ENCODE results near the gene NR5A1. TPM values are rescaled to one million over a fixed set of nuclear protein-coding genes. Genes with fewer than 3 reads are reported as not detected.

The NR5A1 gene
- polyA plus RNA-seq, 1 experiment: not detected

GRCh38 chr9:124518116-124518515 lies 10.9 kb upstream of the NR5A1 start:
- peaks cover 43% of the 10 kb centered on the region for H3K27me3 ChIP-seq (ENCODE audit: control insufficient read depth, insufficient read depth, low read length)
- ChIA-PET CTCF (interaction anchor here (1.1 kb wide), 1 partner anchor 19 kb away, joined by 3 read pairs; no protein-coding TSS in a partner anchor), POLR2A (no interaction called here)
- no peak overlapping the region for H3K4me3 ChIP-seq (ENCODE audit: low read depth, low read length)
- no peak for DNase-seq (ENCODE audit: low read depth, low spot score)
- TF ChIP-seq, protein P1, sequence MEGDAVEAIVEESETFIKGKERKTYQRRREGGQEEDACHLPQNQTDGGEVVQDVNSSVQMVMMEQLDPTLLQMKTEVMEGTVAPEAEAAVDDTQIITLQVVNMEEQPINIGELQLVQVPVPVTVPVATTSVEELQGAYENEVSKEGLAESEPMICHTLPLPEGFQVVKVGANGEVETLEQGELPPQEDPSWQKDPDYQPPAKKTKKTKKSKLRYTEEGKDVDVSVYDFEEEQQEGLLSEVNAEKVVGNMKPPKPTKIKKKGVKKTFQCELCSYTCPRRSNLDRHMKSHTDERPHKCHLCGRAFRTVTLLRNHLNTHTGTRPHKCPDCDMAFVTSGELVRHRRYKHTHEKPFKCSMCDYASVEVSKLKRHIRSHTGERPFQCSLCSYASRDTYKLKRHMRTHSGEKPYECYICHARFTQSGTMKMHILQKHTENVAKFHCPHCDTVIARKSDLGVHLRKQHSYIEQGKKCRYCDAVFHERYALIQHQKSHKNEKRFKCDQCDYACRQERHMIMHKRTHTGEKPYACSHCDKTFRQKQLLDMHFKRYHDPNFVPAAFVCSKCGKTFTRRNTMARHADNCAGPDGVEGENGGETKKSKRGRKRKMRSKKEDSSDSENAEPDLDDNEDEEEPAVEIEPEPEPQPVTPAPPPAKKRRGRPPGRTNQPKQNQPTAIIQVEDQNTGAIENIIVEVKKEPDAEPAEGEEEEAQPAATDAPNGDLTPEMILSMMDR (IDR thresholded peaks at IDR 0.05; ENCODE audit: low read depth, low read length): no peak
- no peaks in the 10 kb centered on the region; the same call in 1 of the 2 replicates for H3K9me3 ChIP-seq (ENCODE audit: control insufficient read depth, insufficient read depth, low read length)
- no peak overlapping the region for H3K27ac ChIP-seq (ENCODE audit: low read depth, low read length)

DNA sequence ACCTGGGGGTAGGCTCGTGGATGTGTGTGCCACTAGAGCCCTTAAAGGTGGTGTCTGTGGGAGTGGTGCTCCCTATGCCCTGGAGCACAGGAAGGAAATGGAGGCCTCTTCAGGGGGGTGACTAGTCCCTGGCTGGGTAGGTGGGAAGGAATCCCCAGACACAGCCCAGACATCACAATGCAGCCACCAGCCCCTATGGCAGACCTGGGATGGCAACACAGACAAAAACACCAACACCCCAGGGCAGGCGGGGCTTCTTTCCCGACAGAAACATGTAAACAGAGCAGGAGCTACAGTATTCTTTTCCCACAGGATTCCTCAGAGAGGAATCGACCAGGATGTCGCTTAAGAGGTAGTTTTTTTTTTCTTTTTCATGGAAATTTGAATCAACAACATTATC lies 10.4 kb upstream of the NR5A1 start:
- H3K4me3 ChIP-seq (ENCODE audit: low read depth, low read length): no peak overlapping the region
- TF ChIP-seq, protein P1 (IDR thresholded peaks at IDR 0.05; ENCODE audit: low read depth, low read length): no peak
- no peak overlapping the region for H3K27ac ChIP-seq (ENCODE audit: low read depth, low read length)
- POLR2A ChIA-PET: no interaction called here
- CTCF ChIA-PET: interaction anchor here (1.1 kb wide), 1 partner anchor 19 kb away, joined by 3 read pairs; no protein-coding TSS in a partner anchor
- H3K27me3 ChIP-seq (ENCODE audit: control insufficient read depth, insufficient read depth, low read length): peaks cover 47% of the 10 kb centered on the region
- no peaks in the 10 kb centered on the region; the same call in 1 of the 2 replicates for H3K9me3 ChIP-seq (ENCODE audit: control insufficient read depth, insufficient read depth, low read length)
- no peak for DNase-seq (ENCODE audit: low read depth, low spot score)

DNA sequence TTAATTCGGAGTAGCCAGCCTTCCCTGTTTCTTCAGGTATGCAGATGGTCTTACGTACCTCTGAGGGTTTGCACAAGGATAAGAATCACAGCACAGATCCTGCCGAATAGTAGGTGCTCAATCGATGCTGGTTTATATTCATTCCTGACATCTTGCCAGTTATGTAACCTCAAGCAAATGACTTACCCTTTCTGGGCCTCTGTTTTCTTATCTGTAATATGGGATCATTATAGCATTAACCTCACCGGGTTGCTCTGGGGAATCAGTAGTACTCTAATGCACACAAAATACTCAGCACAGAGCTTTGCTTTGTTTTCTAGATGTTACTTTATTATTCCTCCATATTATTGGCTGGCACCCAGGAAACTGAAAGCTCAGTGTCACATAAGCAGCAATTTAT lies 7.7 kb upstream of the NR5A1 start:
- CTCF ChIA-PET: interaction anchor here (2.9 kb wide), 1 partner anchor 22 kb away, joined by 11 read pairs; no protein-coding TSS in a partner anchor
- POLR2A ChIA-PET: interaction anchor here (0.6 kb wide), 1 partner anchor 123 kb away, joined by 4 read pairs; no protein-coding TSS in a partner anchor
- TF ChIP-seq, protein P1 (IDR thresholded peaks at IDR 0.05; ENCODE audit: low read depth, low read length): no peak

GRCh38 chr9:124514125-124514524 lies 6.9 kb upstream of the NR5A1 start:
- no peak for DNase-seq (ENCODE audit: low read depth, low spot score)
- ChIA-PET CTCF (interaction anchor here (2.9 kb wide), 1 partner anchor 23 kb away, joined by 11 read pairs; no protein-coding TSS in a partner anchor), POLR2A (interaction anchor here (0.6 kb wide), 1 partner anchor 76 kb away, joined by 4 read pairs; no protein-coding TSS in a partner anchor)
- H3K4me3 ChIP-seq (ENCODE audit: low read depth, low read length): no peak overlapping the region
- H3K27me3 ChIP-seq (ENCODE audit: control insufficient read depth, insufficient read depth, low read length): peaks cover 50% of the 10 kb centered on the region
- TF ChIP-seq, protein P1 (IDR thresholded peaks at IDR 0.05; ENCODE audit: low read depth, low read length): no peak
- H3K9me3 ChIP-seq (ENCODE audit: control insufficient read depth, insufficient read depth, low read length): no peaks in the 10 kb centered on the region
- H3K27ac ChIP-seq (ENCODE audit: low read depth, low read length): no peak overlapping the region

More for the DNA sequence above, 7.7 kb upstream of the NR5A1 start:
- no peak for DNase-seq (ENCODE audit: low read depth, low spot score)
- H3K27me3 ChIP-seq (ENCODE audit: control insufficient read depth, insufficient read depth, low read length): peaks cover 50% of the 10 kb centered on the region
- no peak overlapping the region for H3K27ac ChIP-seq (ENCODE audit: low read depth, low read length)
- H3K9me3 ChIP-seq (ENCODE audit: control insufficient read depth, insufficient read depth, low read length): no peaks in the 10 kb centered on the region; the same call in 1 of the 2 replicates
- no peak overlapping the region for H3K4me3 ChIP-seq (ENCODE audit: low read depth, low read length)

DNA sequence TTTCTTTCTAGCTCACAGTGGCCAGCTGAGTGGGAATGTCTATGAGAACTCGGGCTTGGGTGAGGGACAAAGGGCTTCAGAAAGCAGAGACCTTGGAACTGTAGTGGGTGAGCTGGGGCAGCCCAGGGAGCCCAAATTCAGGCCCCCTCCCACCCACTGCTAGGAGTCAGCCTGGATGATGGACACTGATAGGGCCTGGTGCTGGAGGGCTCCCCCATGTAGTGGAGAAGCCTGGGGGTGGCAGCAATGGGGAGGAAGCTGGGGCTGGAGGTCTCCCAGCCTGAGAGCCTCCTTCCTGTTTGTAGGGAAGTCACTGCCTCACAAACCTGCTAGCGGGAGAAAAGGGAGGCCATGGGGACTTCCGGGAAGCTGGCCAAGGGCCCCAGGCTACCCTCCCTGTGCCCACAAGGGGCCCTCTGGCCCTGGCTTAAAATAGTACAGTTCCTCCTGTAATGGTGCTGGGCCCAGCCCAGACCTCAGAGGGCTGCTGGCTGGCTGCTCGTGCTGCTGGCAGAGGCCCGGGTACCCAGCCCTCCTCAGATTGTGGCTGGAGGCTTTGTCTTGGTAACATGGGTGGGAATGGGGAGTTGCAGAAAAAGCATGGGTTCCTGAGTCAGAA lies 6.3 kb upstream of the NR5A1 start:
- CTCF ChIA-PET: interaction anchor here (1.0 to 2.9 kb wide), 2 partner anchors 23 kb away, joined by 6 to 11 read pairs; no protein-coding TSS in a partner anchor

More for the DNA sequence above, 6.3 kb upstream of the NR5A1 start:
- TF ChIP-seq, protein P1 (IDR thresholded peaks at IDR 0.05; ENCODE audit: low read depth, low read length): no peak
- Histone ChIP-seq H3K9me3 (ENCODE audit: control insufficient read depth, insufficient read depth, low read length) (no peaks in the 10 kb centered on the region), H3K27me3 (ENCODE audit: control insufficient read depth, insufficient read depth, low read length) (peaks cover 48% of the 10 kb centered on the region), H3K4me3 (ENCODE audit: low read depth, low read length) (no peak overlapping the region), H3K27ac (ENCODE audit: low read depth, low read length) (no peak overlapping the region)
- DNase-seq (ENCODE audit: low read depth, low spot score): no peak
- POLR2A ChIA-PET: no interaction called here

All from AG04450 (cell line).